ENCODE results near the gene CTNNBIP1. TPM values are rescaled to one million over a fixed set of nuclear protein-coding genes. Genes with fewer than 3 reads are reported as not detected.

The CTNNBIP1 gene
- total and polyA plus RNA-seq, 7 donors = 9.2 to 20.3 (median 18.2) TPM

DNA sequence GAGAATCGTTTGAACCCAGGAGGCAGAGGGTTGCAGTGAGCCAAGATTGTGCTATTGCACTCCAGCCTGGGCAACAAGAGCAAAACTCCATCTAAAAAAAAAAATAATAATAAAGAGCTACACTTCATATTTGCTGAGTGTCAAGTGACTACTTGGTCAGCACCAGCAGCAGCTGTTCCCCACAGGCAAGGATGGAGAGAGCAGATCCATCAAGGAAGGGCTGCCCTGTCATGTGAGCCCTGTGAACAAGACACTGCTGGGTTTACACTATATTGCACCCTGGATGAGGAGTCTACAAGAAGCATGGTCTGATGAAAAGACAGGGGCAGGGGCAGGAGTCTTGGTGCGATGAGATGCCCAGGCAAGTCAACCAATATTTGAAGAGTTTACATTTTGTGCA, 3.6 kb downstream of the CTNNBIP1 start:
- Histone ChIP-seq H3K27me3 (no peaks in the 10 kb centered on the region), H3K4me3 (no peak overlapping the region), H3K36me3 (no peaks in the 10 kb centered on the region), H3K27ac (no peak overlapping the region), H3K4me1 (peaks cover 0 to 26% (median 22%) of the 10 kb centered on the region in 4 donors), H3K9me3 (no peaks in the 10 kb centered on the region)
- no peak for DNase-seq
- WGBS, 2 donors = 94 to 96% methylated on average over 2 of the region's 2 CpGs
- intact Hi-C loops (cut with DNase I) = no loop called here
- TF ChIP-seq EP300 (IDR thresholded peaks at IDR 0.05) (no peak), CTCF (IDR thresholded peaks at IDR 0.05) (no peak), POLR2A (IDR thresholded peaks at IDR 0.05) (no peak), POLR2AphosphoS5 (IDR thresholded peaks at IDR 0.05) (no peak)

DNA sequence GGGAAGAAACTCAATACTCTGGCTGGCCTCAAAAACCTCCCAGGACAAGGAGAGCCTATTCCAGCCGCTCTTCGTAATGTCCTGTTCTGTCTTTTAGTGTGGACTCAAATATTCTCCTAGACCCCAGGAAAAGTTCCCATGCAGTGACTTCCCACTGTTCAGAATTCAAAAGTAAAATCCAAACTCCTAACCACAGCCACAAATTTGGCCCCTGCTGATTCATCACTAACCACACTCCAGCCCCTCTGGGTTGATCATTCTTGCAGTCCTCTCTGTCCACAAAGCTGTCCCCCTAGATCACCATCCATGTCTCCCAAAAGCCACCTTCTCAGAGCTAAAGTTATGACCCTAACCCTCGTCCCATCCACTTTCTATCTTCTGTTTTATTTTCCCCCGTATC, 5.1 kb downstream of the CTNNBIP1 start:
- Histone ChIP-seq H3K9me3 (no peaks in the 10 kb centered on the region), H3K27ac (no peak overlapping the region), H3K4me1 (peaks cover 0 to 23% (median 19%) of the 10 kb centered on the region in 4 donors), H3K27me3 (no peaks in the 10 kb centered on the region), H3K36me3 (no peaks in the 10 kb centered on the region), H3K4me3 (no peak overlapping the region)
- 82 to 87% methylated on average over 4 of the region's 4 CpGs for WGBS, 2 donors
- intact Hi-C loops (cut with DNase I) = no loop called here
- TF ChIP-seq POLR2AphosphoS5 (IDR thresholded peaks at IDR 0.05) (no peak), POLR2A (IDR thresholded peaks at IDR 0.05) (no peak), CTCF (IDR thresholded peaks at IDR 0.05) (no peak), EP300 (IDR thresholded peaks at IDR 0.05) (no peak)
- DNase-seq = no peak

DNA sequence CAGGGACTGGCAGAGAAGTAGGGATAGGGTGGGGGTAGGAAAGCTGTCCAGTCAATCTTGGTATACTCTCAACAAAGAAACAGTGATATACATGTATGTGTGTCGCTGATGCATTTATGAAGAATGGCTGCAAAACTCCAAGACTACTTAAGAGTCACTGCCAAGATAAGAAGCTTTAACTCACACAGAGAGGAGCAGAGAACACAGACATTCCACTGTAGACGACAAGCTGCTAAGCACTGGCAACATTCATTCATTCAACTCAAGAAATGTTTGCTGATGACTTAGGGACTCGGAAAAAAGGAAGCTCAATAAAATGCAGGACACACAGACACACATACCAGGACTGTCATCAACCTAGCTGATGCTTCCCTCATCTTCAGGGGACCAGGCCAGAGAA, 5.5 kb downstream of the CTNNBIP1 start:
- H3K4me1 ChIP-seq = peaks cover 0 to 22% (median 18%) of the 10 kb centered on the region in 4 donors
- intact Hi-C loops (cut with DNase I) = no loop called here
- no peaks in the 10 kb centered on the region for H3K36me3 ChIP-seq
- TF ChIP-seq POLR2AphosphoS5 (IDR thresholded peaks at IDR 0.05) (no peak), POLR2A (IDR thresholded peaks at IDR 0.05) (no peak), EP300 (IDR thresholded peaks at IDR 0.05) (no peak), CTCF (IDR thresholded peaks at IDR 0.05) (no peak)
- no peak overlapping the region for H3K4me3 ChIP-seq
- H3K27ac ChIP-seq = no peak overlapping the region
- WGBS, 2 donors = 85 to 88% methylated on average over 3 of the region's 3 CpGs
- H3K9me3 ChIP-seq = no peaks in the 10 kb centered on the region
- DNase-seq = no peak
- no peaks in the 10 kb centered on the region for H3K27me3 ChIP-seq

GRCh38 chr1:9903801-9904527, 6.1 kb downstream of the CTNNBIP1 start:
- H3K4me3 ChIP-seq = no peak overlapping the region
- H3K36me3 ChIP-seq = no peaks in the 10 kb centered on the region
- no peaks in the 10 kb centered on the region for H3K9me3 ChIP-seq
- no peak overlapping the region for H3K27ac ChIP-seq
- DNase-seq = no peak
- 86 to 89% methylated on average over 9 of the region's 9 CpGs for whole genome bisulfite sequencing, 2 donors
- peaks cover 0 to 15% (median 12%) of the 10 kb centered on the region in 4 donors for H3K4me1 ChIP-seq
- TF ChIP-seq POLR2AphosphoS5 (IDR thresholded peaks at IDR 0.05) = no peak
- no peak for TF ChIP-seq CTCF (IDR thresholded peaks at IDR 0.05)
- no peak for TF ChIP-seq EP300 (IDR thresholded peaks at IDR 0.05)
- no peak for TF ChIP-seq POLR2A (IDR thresholded peaks at IDR 0.05)
- H3K27me3 ChIP-seq = no peaks in the 10 kb centered on the region
- intact Hi-C loops (cut with DNase I) = no loop called here

DNA sequence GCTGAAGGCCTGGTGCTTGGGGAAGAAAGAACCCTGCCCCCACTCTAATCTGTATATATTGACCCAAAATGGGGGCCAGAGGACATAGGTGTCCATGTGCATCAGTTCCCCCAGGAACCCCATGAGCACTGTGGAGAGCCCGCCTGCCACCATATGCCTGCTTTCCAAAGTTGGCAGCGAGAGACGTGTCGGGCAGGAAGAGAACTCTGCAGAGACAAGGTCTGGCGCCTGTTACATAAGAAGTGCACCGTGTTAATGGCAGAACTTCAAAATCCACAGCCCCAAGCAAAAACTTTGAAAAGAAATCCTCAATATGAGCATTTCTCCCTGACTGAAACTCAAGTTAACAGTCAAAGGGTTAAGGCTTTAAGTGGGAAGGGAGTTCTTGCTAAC, 8.0 kb downstream of the CTNNBIP1 start:
- WGBS, 2 donors = 88 to 94% methylated on average over 6 of the region's 6 CpGs
- intact Hi-C loops (cut with DNase I) = no loop called here
- TF ChIP-seq EP300 (IDR thresholded peaks at IDR 0.05) (no peak), CTCF (IDR thresholded peaks at IDR 0.05) (no peak), POLR2AphosphoS5 (IDR thresholded peaks at IDR 0.05) (no peak), POLR2A (IDR thresholded peaks at IDR 0.05) (no peak)
- Histone ChIP-seq H3K9me3 (no peaks in the 10 kb centered on the region), H3K4me1 (peaks cover 0 to 9% (median 8%) of the 10 kb centered on the region in 4 donors), H3K4me3 (no peak overlapping the region), H3K27ac (no peak overlapping the region), H3K27me3 (no peaks in the 10 kb centered on the region), H3K36me3 (no peaks in the 10 kb centered on the region)
- DNase-seq = no peak

All from sigmoid colon (tissue), 7 donors.